PFSK-1 (cell line): Measurements from ENCODE around the gene IL18BP.

Experiments
- FOXP2 ChIP-seq: optimal IDR thresholded peaks from 2 replicates; pipeline ENCODE3; 2011; ENCODE audit warnings: borderline replicate concordance, control low read depth, inconsistent platforms; ENCODE audit not compliant: insufficient read depth; ENCODE audit errors: extremely low read length, extremely low read depth
- POLR2AphosphoS5 ChIP-seq: IDR thresholded peaks from 2 replicates; pipeline ENCODE4 v1.6.1; 2012; ENCODE audit warnings: low read depth, mild to moderate bottlenecking, control low read depth, low read length, moderate library complexity
- REST ChIP-seq, 2 experiments: IDR thresholded peaks; 2 replicates each; pipeline versions ENCODE4 v1.6.1 to v1.8.0; 2011 to 2012; ENCODE audit warnings: low read depth in 2 of 2, low read length in 2 of 2, control low read depth in 1 of 2, inconsistent platforms in 1 of 2, mild to moderate bottlenecking in 1 of 2, moderate library complexity in 1 of 2; ENCODE audit not compliant: insufficient read depth in 1 of 2
- SIN3A ChIP-seq: IDR thresholded peaks from 2 replicates; pipeline ENCODE4 v1.6.1; 2012; ENCODE audit warnings: mild to moderate bottlenecking, low read length, moderate library complexity, borderline replicate concordance; ENCODE audit not compliant: insufficient read depth
- TAF1 ChIP-seq: IDR thresholded peaks from 2 replicates; pipeline ENCODE4 v1.6.1; 2012; ENCODE audit warnings: low read length, control low read depth, borderline replicate concordance; ENCODE audit not compliant: insufficient read depth

Gene IL18BP

GRCh38 chr11:71977090-71977489, 21.6 kb upstream of the IL18BP start:
- TF ChIP-seq FOXP2 (no peak), SIN3A (no peak), REST (IDR thresholded peaks at IDR 0.05; ENCODE audit: insufficient read depth in 1 of 2, low read depth in 2 of 2, low read length in 2 of 2) (no peak), POLR2AphosphoS5 (no peak), TAF1 (no peak)

GRCh38 chr11:71977743-71978418, 20.8 kb upstream of the IL18BP start:
- TF ChIP-seq POLR2AphosphoS5 = no peak
- TF ChIP-seq REST (IDR thresholded peaks at IDR 0.05; ENCODE audit: insufficient read depth in 1 of 2, low read depth in 2 of 2, low read length in 2 of 2) = no peak
- no peak for TF ChIP-seq TAF1
- TF ChIP-seq SIN3A = no peak
- no peak for TF ChIP-seq FOXP2

- no peak for TF ChIP-seq SIN3A
- TF ChIP-seq TAF1 = no peak
- TF ChIP-seq FOXP2 = no peak
- TF ChIP-seq REST (IDR thresholded peaks at IDR 0.05; ENCODE audit: insufficient read depth in 1 of 2, low read depth in 2 of 2, low read length in 2 of 2) = no peak
- TF ChIP-seq POLR2AphosphoS5 = no peak
Measured at GRCh38 chr11:71979094-71979493, 19.6 kb upstream of the IL18BP start.

GRCh38 chr11:71979602-71980001, 19.1 kb upstream of the IL18BP start:
- TF ChIP-seq POLR2AphosphoS5 (no peak), TAF1 (no peak)

- TF ChIP-seq SIN3A (no peak), REST (IDR thresholded peaks at IDR 0.05; ENCODE audit: insufficient read depth in 1 of 2, low read depth in 2 of 2, low read length in 2 of 2) (no peak), POLR2AphosphoS5 (no peak), FOXP2 (no peak), TAF1 (no peak)
Measured at GRCh38 chr11:71986131-71986530, 12.6 kb upstream of the IL18BP start.
